ENCODE measurements around the gene CNTN5.

CNTN5 gene

GRCh38 chr11:100316952-100317351 lies 1296.2 kb downstream of the CNTN5 start:
- no peak for DNase-seq (ENCODE audit: low read depth in 2 of 2)

DNA sequence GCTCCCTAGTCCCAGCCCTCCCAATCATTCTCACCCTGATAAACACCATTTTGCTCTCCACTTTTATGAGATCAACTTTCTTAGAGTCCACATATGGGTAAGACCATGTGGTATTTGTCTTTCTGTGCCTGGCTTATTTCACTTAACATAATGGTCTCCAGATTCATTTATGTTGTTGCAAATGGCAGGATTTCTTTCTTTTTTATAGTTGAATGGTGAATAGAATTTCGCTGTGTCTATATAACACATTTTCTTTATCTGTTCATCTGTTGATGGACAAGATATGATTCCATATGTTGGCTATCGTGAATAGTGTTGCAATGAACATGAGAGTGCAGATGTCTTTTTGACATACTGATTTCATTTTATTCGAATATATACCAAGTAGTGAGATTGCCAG lies 1298.9 kb downstream of the CNTN5 start:
- no peak for DNase-seq (ENCODE audit: low read depth in 2 of 2)

DNA sequence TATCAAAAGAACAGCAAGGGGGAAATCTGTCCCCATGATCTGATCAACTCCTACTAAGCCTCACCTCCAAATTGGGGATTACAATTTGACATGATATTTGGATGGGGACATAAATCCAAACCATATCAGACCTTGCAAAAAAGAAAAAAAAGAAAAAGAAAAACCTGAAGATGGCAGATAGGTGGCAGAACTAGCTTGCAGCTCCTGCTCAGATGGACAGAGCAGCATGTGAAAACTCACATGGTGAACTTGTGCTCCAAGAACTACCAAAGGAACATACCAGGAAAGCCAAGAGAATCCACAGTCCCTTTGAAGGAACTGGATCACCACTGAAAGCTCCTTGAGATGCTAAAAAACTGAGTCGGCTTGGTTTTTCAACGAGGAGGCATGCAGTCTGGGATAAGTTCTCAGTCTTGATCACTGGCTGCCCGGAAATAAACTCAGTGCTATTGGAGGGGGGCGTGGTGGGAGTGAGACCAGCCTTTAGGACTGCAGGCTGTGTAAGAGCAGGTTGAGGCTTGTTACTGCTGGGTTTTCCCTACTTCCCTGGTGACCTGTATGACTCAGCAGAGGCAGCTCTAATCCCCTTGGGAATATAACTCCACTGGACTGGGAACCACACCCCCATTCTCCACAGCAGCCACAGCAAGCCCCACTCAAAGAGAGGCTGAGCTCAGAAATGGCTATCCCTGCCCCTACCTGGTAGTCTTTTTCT lies 1308.0 kb downstream of the CNTN5 start:
- DNase-seq (ENCODE audit: low read depth in 2 of 2): no peak

GRCh38 chr11:100329352-100329751 lies 1308.6 kb downstream of the CNTN5 start:
- no peak for DNase-seq (ENCODE audit: low read depth in 2 of 2)

GRCh38 chr11:100336873-100337272 lies 1316.1 kb downstream of the CNTN5 start:
- DNase-seq (ENCODE audit: low read depth in 2 of 2): no peak

DNA sequence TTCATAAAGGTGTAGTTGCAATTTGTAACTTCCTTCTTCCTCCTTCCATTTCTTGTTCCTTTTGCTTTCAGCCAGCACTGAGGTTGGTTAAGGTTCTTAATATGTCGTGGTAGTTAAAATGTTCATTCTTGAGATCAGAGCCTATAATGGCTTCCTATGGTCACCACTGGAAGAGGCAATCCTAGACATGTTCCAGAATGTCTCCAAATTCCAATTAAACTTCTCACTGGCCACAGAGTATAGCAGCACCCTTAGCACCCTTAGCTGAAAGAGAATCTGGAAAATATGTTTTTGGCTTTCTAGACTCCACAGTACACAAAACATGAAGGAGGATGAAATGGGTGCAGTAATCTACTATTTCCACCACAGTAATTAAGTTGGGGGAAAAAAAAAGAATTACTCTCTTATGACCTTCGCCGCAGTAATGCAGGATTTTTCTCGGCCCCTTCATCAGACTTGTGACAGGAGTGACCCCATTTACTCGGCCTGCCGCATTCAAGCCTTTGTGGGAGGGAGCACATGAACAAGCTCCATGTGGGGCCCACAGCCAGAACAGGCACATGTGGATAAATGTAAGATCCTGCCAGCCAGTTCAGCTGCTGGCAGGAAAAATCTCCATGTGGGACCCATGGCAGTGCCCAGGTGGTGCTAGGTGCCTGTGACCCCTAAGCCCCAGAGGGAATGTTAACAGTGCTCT lies 1317.5 kb downstream of the CNTN5 start:
- DNase-seq (ENCODE audit: low read depth in 2 of 2): no peak

DNA sequence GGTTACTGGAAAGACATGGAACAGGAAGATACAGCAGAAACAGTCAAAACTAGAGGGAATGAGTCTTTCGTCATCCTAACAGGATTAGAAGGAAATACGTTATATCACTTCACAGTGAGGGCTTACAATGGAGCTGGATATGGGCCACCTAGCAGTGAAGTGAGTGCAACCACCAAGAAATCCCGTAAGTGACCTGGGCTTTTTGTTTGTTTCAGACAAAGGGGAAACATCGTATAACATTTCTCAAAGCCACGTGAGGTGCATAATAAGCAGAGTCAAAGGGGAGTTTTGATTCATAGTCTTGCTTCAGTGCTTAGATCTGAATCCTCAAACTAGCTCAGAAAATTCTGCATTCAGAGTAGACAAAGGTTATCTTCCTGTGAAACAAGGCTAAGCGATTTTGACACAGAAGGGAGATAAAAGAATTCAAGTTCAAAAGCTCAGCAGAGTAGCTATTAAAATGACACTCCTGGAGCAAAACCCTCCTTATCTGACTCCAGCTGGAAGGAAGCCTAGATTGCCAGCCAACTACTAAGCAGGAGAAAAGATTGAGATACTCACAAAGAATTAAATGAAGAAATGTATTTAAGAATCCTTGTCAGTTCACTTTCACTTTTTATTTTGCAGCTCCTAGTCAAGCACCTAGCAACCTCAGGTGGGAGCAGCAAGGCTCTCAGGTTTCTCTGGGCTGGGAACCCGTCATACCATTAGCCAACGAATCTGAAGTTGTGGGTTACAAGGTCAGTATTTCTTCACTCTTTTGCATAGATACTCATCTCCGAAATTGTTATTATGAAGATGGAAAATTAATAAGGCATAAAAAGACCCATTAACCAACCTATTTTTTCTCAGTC lies 1319.9 kb downstream of the CNTN5 start:
- no peak for DNase-seq (ENCODE audit: low read depth in 2 of 2)

DNA sequence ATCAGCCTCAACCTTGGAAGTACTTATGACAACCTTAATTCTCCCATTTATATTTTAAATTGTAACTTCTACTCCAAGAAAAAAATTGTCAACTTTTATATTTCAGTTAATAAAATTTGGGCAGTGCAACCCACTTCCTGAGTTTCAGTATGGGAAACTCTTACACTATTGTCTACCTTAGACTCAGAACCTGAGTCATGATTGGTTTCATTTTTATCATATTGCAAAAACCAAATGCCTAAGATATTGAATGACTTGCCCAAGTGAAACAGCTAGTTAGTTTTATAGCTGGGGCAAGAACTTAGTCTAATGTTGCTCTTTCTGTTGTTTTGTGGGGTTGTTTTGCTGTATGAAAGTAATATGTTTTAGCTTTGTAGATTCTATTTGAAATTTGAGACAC lies 1332.3 kb downstream of the CNTN5 start:
- no peak for DNase-seq (ENCODE audit: low read depth in 2 of 2)

- no peak for DNase-seq (ENCODE audit: low read depth in 2 of 2)
These were observed 1334.0 kb downstream of the CNTN5 start for GRCh38 chr11:100354736-100355135.

- no peak for DNase-seq (ENCODE audit: low read depth in 2 of 2)
These were observed 1335.3 kb downstream of the CNTN5 start for GRCh38 chr11:100356035-100356434.

DNA sequence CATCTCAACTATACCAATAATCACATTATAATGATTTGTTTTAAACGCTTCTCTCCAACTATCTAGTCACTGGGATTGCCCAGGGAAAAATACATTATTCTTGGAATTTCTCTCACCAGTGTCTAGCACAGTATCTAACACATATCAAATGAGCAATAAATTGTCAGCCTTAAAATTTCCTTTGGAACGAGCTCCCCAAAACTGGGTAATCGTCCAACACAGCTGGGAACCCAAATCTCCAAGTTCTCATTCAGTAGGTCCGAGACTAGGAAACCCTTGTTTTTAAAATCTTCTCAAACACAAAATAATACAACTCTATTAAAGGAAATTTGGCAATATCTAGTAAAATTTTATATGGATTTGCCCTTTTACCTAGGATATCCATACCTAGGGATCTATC lies 1338.5 kb downstream of the CNTN5 start:
- DNase-seq (ENCODE audit: low read depth in 2 of 2): no peak

DNA sequence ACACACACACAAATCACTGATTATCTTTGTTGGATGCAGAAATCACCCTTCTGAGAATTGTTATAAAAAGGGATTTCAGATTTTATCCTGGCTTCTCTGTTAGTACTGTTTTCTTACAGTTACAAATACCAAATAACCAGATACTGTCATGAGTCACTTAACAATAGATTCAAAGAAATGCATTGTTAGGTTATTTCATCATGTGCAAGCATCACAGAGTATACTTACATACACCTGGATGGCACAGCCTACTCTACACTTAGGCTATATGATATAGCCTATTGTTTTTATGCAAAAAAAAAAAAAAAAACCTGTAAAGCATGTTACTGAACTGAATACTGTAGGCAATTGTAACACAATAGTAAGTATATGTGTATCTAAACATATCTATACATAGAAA lies 1347.1 kb downstream of the CNTN5 start:
- DNase-seq (ENCODE audit: low read depth in 2 of 2): no peak

- DNase-seq (ENCODE audit: low read depth in 2 of 2): no peak
These were observed 1362.7 kb downstream of the CNTN5 start for GRCh38 chr11:100383357-100383865.

GRCh38 chr11:100396266-100396665 lies 1375.5 kb downstream of the CNTN5 start:
- no peak for DNase-seq (ENCODE audit: low read depth in 2 of 2)

DNA sequence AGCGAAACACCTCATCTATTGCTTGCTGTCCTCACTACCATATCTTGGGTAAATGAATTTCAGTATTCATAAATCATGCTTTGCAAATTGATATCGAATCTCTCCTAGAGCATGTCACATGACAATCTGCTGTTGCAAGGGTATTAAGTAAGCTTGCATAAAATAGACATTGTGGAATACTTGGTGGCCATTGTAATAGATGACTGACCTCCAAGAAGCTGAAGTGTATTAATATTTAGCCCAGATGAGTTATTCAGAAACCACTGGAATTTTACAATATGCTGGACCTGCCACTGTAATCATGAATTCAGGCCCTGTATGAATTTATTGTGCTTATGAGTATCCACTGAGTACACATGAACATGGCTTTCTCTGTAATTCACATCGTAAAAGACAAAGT lies 1376.7 kb downstream of the CNTN5 start:
- DNase-seq (ENCODE audit: low read depth in 2 of 2): no peak

GRCh38 chr11:100403816-100404215 lies 1383.1 kb downstream of the CNTN5 start:
- DNase-seq (ENCODE audit: low read depth in 2 of 2): no peak

- DNase-seq (ENCODE audit: low read depth in 2 of 2): no peak
These were observed 1384.2 kb downstream of the CNTN5 start for GRCh38 chr11:100404907-100405306.
